ENCODE results near the gene RFX4.
"Not testable (repeated sequence)": the region's sequence is repeated elsewhere in the genome, so short reads cannot be mapped to it uniquely, and the experiment has no call there.

DNA sequence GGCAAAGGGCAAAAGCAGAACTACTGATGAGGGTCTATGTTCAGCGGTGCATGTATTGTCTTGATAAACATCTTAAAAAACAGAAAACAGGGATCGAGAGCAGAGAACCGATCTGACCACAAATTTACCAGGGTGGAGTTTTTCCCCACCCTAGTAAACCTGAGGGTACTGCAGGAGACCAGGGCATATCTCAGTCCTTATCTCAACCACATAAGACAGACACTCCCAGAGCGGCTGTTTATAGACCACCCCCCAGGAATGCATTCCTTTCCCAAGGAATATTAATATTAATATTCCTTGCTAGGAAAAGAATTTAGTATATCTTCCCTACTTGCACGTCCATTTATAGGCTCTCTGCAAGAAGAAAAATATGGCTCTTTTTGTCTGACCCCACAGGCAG, 37.8 kb downstream of the RFX4 start:
- TF ChIP-seq, protein P1, sequence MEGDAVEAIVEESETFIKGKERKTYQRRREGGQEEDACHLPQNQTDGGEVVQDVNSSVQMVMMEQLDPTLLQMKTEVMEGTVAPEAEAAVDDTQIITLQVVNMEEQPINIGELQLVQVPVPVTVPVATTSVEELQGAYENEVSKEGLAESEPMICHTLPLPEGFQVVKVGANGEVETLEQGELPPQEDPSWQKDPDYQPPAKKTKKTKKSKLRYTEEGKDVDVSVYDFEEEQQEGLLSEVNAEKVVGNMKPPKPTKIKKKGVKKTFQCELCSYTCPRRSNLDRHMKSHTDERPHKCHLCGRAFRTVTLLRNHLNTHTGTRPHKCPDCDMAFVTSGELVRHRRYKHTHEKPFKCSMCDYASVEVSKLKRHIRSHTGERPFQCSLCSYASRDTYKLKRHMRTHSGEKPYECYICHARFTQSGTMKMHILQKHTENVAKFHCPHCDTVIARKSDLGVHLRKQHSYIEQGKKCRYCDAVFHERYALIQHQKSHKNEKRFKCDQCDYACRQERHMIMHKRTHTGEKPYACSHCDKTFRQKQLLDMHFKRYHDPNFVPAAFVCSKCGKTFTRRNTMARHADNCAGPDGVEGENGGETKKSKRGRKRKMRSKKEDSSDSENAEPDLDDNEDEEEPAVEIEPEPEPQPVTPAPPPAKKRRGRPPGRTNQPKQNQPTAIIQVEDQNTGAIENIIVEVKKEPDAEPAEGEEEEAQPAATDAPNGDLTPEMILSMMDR (IDR thresholded peaks at IDR 0.05), result not testable (repeated sequence)
- TF ChIP-seq POLR2A (IDR thresholded peaks at IDR 0.05), result not testable (repeated sequence)

Measured in adrenal gland (tissue), 5 donors.